ENCODE results near the gene TBC1D14. TPM values are rescaled to one million over a fixed set of nuclear protein-coding genes. Genes with fewer than 3 reads are reported as not detected.

The TBC1D14 gene
- total RNA-seq, 4 donors from 2014 or later: 44.8 to 67.7 (median 55.7) TPM

DNA sequence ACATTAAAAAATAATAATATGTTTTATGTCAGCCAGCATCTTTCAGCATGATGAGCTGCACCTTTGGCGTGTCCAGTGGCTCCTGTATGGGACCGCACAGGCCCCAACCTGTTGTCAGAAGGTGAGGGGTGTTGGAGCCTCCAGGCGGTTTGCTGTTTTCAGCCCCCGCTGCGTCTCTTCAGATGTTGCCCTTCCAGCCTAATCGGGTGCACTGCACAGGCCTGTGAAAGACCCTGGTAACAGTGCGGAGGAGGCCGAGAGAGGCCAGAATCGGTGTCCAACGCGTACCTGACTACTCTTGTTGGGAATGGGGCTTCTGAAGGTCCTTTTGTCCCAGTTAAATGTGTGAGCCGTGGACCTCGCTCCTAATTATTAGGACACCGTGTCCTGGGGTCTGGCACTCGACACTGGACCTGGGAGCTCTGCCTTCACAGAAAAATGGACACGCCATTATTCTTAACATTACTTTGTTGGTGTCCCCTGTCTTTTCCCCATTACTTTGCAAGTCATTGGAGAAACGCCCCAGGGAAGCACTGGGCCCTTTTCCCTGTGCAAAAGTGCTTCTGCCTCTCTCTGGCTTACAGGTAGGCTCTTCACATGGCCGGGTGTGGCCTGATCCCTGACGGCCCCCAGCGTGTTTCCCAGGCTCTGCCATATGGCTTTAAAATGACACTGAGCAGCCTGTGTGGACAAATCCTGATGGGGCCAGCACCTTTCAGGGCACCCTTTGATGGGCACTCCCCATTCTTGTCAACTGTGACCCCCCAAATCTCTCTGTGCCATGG is 51.2 kb downstream of the TBC1D14 start:
- peaks cover 0 to 15% (median 11%) of the 10 kb centered on the region in 4 donors for H3K4me1 ChIP-seq
- no peak overlapping the region for H3K4me3 ChIP-seq
- H3K27me3 ChIP-seq: no peaks in the 10 kb centered on the region
- H3K36me3 ChIP-seq: no peaks in the 10 kb centered on the region
- H3K27ac ChIP-seq: no peak overlapping the region
- H3K9me3 ChIP-seq: no peaks in the 10 kb centered on the region
- peak in 2 of 3 donors; percentile 14 to 42 for DNase-seq
- TF ChIP-seq POLR2A (IDR thresholded peaks at IDR 0.05): no peak
- TF ChIP-seq, protein P1, sequence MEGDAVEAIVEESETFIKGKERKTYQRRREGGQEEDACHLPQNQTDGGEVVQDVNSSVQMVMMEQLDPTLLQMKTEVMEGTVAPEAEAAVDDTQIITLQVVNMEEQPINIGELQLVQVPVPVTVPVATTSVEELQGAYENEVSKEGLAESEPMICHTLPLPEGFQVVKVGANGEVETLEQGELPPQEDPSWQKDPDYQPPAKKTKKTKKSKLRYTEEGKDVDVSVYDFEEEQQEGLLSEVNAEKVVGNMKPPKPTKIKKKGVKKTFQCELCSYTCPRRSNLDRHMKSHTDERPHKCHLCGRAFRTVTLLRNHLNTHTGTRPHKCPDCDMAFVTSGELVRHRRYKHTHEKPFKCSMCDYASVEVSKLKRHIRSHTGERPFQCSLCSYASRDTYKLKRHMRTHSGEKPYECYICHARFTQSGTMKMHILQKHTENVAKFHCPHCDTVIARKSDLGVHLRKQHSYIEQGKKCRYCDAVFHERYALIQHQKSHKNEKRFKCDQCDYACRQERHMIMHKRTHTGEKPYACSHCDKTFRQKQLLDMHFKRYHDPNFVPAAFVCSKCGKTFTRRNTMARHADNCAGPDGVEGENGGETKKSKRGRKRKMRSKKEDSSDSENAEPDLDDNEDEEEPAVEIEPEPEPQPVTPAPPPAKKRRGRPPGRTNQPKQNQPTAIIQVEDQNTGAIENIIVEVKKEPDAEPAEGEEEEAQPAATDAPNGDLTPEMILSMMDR (IDR thresholded peaks at IDR 0.05): no peak

DNA sequence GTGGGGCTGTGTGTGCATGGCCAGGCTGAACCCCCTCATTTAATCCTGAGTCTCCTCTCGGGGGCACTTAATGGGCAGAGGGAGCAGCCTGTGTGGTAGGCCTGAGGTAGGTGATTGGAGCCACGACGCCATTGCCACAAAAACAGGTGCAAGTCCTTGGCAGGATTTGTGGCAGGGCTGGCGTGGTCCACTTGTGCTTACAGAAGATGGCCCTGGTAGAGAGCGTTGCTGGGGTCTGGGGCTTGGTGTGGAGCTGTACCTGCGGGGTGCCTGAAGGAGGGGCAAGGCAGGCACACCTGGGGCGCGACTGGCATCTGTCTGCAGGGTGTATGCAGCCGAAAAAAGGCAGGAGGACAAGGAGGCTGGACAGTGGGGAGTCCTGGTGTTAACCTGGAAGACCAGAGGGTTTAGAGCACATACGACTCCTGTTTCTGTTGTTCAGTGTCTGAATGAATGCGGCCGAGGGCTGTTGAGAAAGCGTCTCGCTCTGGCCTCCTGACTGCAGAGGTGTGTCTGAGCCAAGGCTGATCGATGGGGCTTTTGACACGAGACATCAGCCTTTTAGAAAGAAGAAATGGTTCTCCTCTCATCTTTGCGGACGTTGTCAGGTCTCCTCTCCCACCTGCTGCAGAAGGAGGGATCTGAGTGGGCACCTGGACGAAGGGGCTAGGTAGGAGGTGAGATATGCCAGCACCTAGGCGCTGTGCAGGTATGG is 52.0 kb downstream of the TBC1D14 start:
- Histone ChIP-seq H3K4me1 (peaks cover 0 to 15% (median 11%) of the 10 kb centered on the region in 4 donors), H3K4me3 (no peak overlapping the region), H3K9me3 (no peaks in the 10 kb centered on the region), H3K36me3 (no peaks in the 10 kb centered on the region), H3K27me3 (no peaks in the 10 kb centered on the region), H3K27ac (no peak overlapping the region)
- DNase-seq: peak in 2 of 3 donors; percentile 2 to 41
- TF ChIP-seq, protein P1 (IDR thresholded peaks at IDR 0.05): no peak
- TF ChIP-seq POLR2A (IDR thresholded peaks at IDR 0.05): no peak

DNA sequence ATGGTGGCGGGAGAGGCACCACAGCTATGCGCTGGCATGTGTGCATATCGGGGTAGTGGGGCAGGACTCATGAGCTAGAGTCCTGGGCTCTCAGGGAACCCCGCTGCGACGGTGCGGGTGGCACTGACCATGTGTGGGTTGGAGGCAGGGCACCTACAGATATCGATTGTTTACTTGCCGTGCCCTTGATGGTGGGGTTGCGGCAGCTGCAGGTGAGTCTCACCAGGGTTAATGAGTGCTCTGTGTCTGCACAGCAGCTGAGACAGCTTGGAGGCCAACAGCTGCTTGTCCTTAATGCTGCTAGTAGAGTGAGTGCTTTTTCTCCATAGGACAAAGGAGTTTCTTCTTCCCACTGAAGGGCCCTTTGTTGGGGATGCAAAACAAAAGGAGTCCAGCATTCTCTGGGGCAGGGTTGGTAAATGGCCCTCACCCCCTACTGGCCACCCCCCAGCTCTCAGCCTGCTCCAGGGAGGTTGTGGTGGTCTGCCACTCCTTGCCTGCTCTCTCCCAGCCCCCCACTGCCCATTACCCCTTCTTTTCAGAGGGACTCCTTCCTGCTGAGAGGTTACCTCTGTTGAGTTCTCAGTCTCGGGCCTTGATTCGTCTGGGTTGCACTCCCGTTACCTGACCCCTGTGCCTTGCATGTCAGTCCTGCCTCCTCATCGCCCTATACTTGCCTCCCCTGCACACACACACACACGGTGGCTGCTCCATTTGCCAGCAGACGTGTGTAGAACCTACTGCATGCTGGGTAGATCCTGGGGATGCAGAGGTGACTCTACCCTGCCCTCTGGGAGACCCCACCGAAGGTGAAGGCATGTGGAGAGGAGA is 52.8 kb downstream of the TBC1D14 start:
- Histone ChIP-seq H3K36me3 (no peaks in the 10 kb centered on the region), H3K9me3 (no peaks in the 10 kb centered on the region), H3K4me3 (no peak overlapping the region), H3K27ac (peak overlapping the region in 1 of 4 donors; percentile 60), H3K27me3 (no peaks in the 10 kb centered on the region), H3K4me1 (peaks cover 0 to 15% (median 11%) of the 10 kb centered on the region in 4 donors)
- TF ChIP-seq, protein P1 (IDR thresholded peaks at IDR 0.05): no peak
- TF ChIP-seq POLR2A (IDR thresholded peaks at IDR 0.05): no peak
- peak; percentile 14 to 52 (median 45) for DNase-seq

DNA sequence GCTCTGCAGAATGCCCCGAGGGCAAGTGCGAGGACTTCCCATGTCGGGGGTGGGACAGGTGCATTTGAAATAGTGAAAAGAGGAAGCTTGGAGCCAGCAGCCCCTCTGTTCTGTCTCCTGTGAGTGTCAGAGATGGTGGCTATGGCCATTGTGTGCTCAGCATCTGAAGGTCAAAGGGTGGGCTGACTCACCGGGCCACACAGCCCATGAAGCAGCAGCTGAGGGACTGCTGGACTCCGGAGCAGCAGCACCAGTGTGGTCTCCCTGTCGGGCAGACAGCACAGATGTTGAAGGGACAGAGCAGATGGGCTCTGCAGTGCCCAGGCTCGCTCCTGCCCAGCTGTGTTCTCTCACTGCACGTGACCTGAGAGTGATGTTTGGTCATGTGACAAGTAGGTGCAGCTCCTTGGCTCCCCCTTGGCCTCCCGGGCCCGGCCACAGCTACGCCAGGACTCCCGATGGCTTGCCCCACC is 53.5 kb downstream of the TBC1D14 start:
- Histone ChIP-seq H3K36me3 (no peaks in the 10 kb centered on the region), H3K4me3 (no peak overlapping the region), H3K4me1 (peaks cover 0 to 15% (median 11%) of the 10 kb centered on the region in 4 donors), H3K27ac (peak overlapping the region in 1 of 4 donors; percentile 60), H3K27me3 (no peaks in the 10 kb centered on the region), H3K9me3 (no peaks in the 10 kb centered on the region)
- no peak for TF ChIP-seq POLR2A (IDR thresholded peaks at IDR 0.05)
- TF ChIP-seq, protein P1 (IDR thresholded peaks at IDR 0.05): no peak
- peak; percentile 52 to 57 (median 56) for DNase-seq

DNA sequence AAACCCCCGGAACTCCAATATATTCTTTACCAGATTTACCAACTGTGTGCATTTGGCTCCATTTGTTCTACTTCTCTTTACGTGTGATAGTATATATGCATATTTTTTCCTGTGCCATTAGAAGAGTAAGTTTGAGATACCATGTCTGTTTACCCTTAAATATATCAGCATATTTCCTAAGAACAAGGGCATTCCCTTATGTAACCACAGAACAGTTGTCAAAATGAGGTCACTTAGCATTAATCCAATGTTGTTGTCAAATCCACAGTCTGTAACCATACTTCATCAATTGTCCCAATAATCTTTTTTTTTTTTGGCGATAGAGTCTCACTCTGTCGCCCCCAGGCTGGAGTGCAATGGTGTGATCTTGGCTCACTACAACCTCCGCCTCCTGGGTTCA is 55.2 kb downstream of the TBC1D14 start:
- Histone ChIP-seq H3K27ac (peak overlapping the region in 1 of 4 donors; percentile 60), H3K36me3 (no peaks in the 10 kb centered on the region), H3K4me3 (no peak overlapping the region)

More for the DNA sequence above, 55.2 kb downstream of the TBC1D14 start:
- Histone ChIP-seq H3K9me3 (no peaks in the 10 kb centered on the region), H3K4me1 (peaks cover 0 to 15% (median 11%) of the 10 kb centered on the region in 4 donors), H3K27me3 (no peaks in the 10 kb centered on the region)
- TF ChIP-seq, protein P1 (IDR thresholded peaks at IDR 0.05): no peak
- DNase-seq: no peak
